WI38 (cell line): ENCODE results near the gene RPS27L.
"Not testable (repeated sequence)": the region's sequence is repeated elsewhere in the genome, so short reads cannot be mapped to it uniquely, and the experiment has no call there.

Experiments
- H3K4me3 ChIP-seq: 2 replicates; pipeline ENCODE4 v1.5.1; 2011; ENCODE audit warnings: low read depth, mild to moderate bottlenecking, control low read depth, low read length
- TF ChIP-seq, protein P1 (sequence below): IDR thresholded peaks from 2 replicates; pipeline ENCODE4 v1.5.1; 2012; ENCODE audit warnings: low read depth, mild to moderate bottlenecking, control low read depth, low read length

The RPS27L gene

GRCh38 chr15:63109498-63109897 lies 47.8 kb downstream of the RPS27L start:
- H3K4me3 ChIP-seq: no peak overlapping the region
- TF ChIP-seq, protein P1, sequence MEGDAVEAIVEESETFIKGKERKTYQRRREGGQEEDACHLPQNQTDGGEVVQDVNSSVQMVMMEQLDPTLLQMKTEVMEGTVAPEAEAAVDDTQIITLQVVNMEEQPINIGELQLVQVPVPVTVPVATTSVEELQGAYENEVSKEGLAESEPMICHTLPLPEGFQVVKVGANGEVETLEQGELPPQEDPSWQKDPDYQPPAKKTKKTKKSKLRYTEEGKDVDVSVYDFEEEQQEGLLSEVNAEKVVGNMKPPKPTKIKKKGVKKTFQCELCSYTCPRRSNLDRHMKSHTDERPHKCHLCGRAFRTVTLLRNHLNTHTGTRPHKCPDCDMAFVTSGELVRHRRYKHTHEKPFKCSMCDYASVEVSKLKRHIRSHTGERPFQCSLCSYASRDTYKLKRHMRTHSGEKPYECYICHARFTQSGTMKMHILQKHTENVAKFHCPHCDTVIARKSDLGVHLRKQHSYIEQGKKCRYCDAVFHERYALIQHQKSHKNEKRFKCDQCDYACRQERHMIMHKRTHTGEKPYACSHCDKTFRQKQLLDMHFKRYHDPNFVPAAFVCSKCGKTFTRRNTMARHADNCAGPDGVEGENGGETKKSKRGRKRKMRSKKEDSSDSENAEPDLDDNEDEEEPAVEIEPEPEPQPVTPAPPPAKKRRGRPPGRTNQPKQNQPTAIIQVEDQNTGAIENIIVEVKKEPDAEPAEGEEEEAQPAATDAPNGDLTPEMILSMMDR: no peak

DNA sequence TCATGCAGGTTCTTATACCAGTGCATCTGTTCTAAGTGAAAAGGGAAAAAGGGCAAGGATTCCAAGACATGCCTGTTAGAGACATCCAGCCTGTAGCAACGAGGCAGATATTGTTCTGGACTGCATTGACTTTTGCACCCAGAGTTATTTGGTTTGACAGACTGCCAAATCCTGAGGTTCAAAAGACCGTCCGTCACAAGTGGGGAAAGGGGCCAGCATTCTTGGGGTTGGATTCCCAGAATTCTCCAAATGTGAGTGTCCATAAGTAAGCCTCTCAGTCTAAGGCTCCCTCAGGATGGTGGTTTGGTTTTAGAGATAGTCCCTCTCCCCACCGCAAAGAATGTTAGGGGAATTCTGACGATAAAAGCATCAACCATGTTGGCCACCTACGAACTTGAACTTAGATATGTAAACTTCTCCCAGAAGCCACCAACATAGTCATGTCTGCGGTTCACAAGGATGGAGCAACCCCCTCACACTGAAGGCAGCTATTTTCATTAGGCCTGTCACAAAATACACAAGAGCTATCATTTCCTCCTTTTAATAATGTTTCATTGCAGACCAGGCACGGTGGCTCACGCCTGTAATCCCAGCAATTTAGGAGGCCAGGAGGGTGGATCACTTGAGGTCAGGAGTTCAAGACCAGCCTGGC lies 49.3 kb downstream of the RPS27L start:
- no peak overlapping the region for H3K4me3 ChIP-seq
- TF ChIP-seq, protein P1: no peak

DNA sequence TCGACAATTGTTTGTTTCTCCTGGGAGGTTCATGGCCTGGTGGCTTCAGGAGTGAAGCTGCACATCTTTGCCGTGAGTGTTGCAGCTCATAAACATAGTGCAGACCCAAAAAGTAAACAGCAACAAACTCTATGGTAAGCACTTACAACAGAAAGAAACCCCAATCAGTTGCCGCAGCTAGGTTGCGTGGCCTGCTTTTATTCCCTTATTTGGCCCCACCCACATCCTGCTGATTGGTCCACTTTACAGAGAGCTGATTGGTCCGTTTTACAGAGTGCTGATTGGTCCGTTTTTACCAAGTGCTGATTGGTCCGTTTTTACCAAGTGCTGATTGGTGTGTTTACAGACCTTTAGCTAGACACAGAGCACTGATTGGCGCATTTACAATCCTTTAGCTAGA lies 51.9 kb downstream of the RPS27L start:
- H3K4me3 ChIP-seq: not testable (repeated sequence)

GRCh38 chr15:63104727-63105126 lies 52.5 kb downstream of the RPS27L start:
- TF ChIP-seq, protein P1: no peak
- no peak overlapping the region for H3K4me3 ChIP-seq

DNA sequence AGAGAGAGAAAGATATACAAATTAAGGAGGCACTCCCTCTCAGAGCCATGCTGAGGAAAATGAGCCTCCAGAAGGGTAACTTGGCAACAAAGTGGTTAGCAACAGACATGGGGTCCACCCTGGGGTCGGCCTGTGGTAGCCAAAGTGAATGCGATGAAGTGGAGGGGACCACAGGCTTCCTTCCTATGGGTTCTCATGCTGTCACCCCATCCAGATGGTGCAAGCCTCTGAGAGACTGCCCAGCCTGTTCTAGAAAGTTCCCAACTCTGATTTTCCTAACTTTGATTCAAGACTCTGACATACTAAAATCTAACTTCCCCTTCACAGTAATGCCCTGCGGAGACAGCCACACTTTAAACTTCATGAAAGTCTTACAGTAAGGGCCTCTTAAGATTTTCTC lies 53.9 kb downstream of the RPS27L start:
- TF ChIP-seq, protein P1: no peak
- H3K4me3 ChIP-seq: no peak overlapping the region

DNA sequence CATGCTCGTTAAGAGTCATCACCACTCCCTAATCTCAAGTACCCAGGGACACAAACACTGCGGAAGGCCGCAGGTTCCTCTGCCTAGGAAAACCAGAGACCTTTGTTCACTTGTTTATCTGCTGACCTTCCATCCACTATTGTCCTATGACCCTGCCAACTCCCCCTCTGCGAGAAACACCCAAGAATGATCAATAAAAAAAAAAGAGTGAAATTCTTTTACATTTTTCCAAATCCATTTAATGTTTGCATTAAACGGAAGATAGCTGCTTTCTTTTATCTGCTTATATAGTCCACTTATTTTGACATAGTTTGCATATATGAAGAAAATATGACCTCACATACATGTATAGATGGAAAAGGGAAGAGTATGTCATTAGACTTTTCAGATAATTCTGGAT lies 57.7 kb downstream of the RPS27L start:
- H3K4me3 ChIP-seq: not testable (repeated sequence)

GRCh38 chr15:63098901-63099300 lies 58.4 kb downstream of the RPS27L start:
- H3K4me3 ChIP-seq: not testable (repeated sequence)
